SK-N-SH treated with all-trans-retinoic acid at 6 μM for 48 hours (cell line): Measurements from ENCODE around the gene RCOR2.

Source experiments
- ARNTL ChIP-seq: fragments of 450-650 bp; formaldehyde crosslinking; IDR thresholded peaks from 2 replicates; pipeline ENCODE4 v1.5.0; 2020; ENCODE audit warnings: low read depth, mild to moderate bottlenecking, moderate library complexity, borderline replicate concordance
- BACH2 ChIP-seq: fragments of 250-450 bp; sonication (Bioruptor Pico); IDR thresholded peaks from 2 replicates; pipeline ENCODE4 v1.9.0; 2021; ENCODE audit warnings: mild to moderate bottlenecking, borderline replicate concordance
- CREB5 ChIP-seq: fragments of 250-450 bp; sonication (Bioruptor Pico); IDR thresholded peaks from 2 replicates; pipeline ENCODE4 v1.5.1; 2020; ENCODE audit warnings: low read depth, mild to moderate bottlenecking, moderate library complexity
- ESRRG ChIP-seq: fragments of 250-450 bp; sonication (Bioruptor Pico); IDR thresholded peaks from 2 replicates; pipeline ENCODE4 v1.6.1; 2021; ENCODE audit warnings: mild to moderate bottlenecking
- GLIS3 ChIP-seq: fragments of 250-450 bp; sonication (Bioruptor Pico); IDR thresholded peaks from 2 replicates; pipeline ENCODE4 v1.5.0; 2020; ENCODE audit warnings: mild to moderate bottlenecking, moderate library complexity
- ISL1 ChIP-seq: fragments of 250-450 bp; sonication (Bioruptor Pico); IDR thresholded peaks from 2 replicates; pipeline ENCODE4 v2.1.2; 2022; ENCODE audit warnings: mild to moderate bottlenecking, moderate library complexity
- POU6F1 ChIP-seq: fragments of 250-450 bp; sonication (Bioruptor Pico); IDR thresholded peaks from 2 replicates; pipeline ENCODE4 v1.8.0; 2021; ENCODE audit warnings: low read depth, mild to moderate bottlenecking, moderate library complexity, borderline replicate concordance
- RARB ChIP-seq: fragments of 250-450 bp; sonication (Bioruptor Pico); IDR thresholded peaks from 2 replicates; pipeline ENCODE4 v1.8.0; 2021; ENCODE audit warnings: mild to moderate bottlenecking, moderate library complexity
- TOX ChIP-seq: fragments of 250-450 bp; sonication (Bioruptor Pico); IDR thresholded peaks from 2 replicates; pipeline ENCODE4 v1.8.0; 2021; ENCODE audit warnings: mild to moderate bottlenecking, moderate library complexity, borderline replicate concordance
- ZC3H10 ChIP-seq: fragments of 250-450 bp; sonication (Bioruptor Pico); IDR thresholded peaks from 2 replicates; pipeline ENCODE4 v1.5.1; 2021; ENCODE audit warnings: mild to moderate bottlenecking, moderate library complexity
- ZFP3 ChIP-seq: fragments of 250-450 bp; sonication (Bioruptor Pico); IDR thresholded peaks from 2 replicates; pipeline ENCODE4 v1.5.0; 2020; ENCODE audit warnings: mild to moderate bottlenecking, moderate library complexity
- ZNF70 ChIP-seq: fragments of 450-650 bp; formaldehyde crosslinking; IDR thresholded peaks from 2 replicates; pipeline ENCODE4 v1.5.0; 2020; ENCODE audit warnings: mild to moderate bottlenecking, moderate library complexity
- TF ChIP-seq, protein P1 (sequence below): fragments of 250-450 bp; sonication (Bioruptor Pico); IDR thresholded peaks from 2 replicates; pipeline ENCODE4 v1.8.0; 2020; ENCODE audit warnings: mild to moderate bottlenecking, moderate library complexity, borderline replicate concordance

- TF ChIP-seq RARB (CRISPR knock-in tag) (no peak), POU6F1 (CRISPR knock-in tag) (no peak), GLIS3 (CRISPR knock-in tag) (no peak), CREB5 (no peak), TOX (no peak), ESRRG (CRISPR knock-in tag) (no peak), ISL1 (CRISPR knock-in tag) (no peak), ZFP3 (no peak), ZNF70 (no peak), ARNTL (no peak), BACH2 (no peak), ZC3H10 (CRISPR knock-in tag) (no peak)
- TF ChIP-seq, protein P1, sequence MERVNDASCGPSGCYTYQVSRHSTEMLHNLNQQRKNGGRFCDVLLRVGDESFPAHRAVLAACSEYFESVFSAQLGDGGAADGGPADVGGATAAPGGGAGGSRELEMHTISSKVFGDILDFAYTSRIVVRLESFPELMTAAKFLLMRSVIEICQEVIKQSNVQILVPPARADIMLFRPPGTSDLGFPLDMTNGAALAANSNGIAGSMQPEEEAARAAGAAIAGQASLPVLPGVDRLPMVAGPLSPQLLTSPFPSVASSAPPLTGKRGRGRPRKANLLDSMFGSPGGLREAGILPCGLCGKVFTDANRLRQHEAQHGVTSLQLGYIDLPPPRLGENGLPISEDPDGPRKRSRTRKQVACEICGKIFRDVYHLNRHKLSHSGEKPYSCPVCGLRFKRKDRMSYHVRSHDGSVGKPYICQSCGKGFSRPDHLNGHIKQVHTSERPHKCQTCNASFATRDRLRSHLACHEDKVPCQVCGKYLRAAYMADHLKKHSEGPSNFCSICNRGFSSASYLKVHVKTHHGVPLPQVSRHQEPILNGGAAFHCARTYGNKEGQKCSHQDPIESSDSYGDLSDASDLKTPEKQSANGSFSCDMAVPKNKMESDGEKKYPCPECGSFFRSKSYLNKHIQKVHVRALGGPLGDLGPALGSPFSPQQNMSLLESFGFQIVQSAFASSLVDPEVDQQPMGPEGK (CRISPR knock-in tag) = no peak
Measured at GRCh38 chr11:63875506-63876065, 41.4 kb downstream of the RCOR2 start.
